ENCODE measurements around the gene CLMP.

- no peak for TF ChIP-seq CTCF (IDR thresholded peaks at IDR 0.05)
- TF ChIP-seq POLR2A (IDR thresholded peaks at IDR 0.05): no peak
Measured at GRCh38 chr11:123202155-123203151, 7.4 kb upstream of the CLMP start.

All from testis (tissue), 2 donors.